Stimulated activated CD4-positive, alpha-beta T cell treated with anti-CD3 and anti-CD28 coated beads, Interleukin-2, amount 100 ng/mL, for 48 hours (primary cell): Measurements from ENCODE around the gene ZNF329.

ENCODE experiments used
- DNase-seq, 2 donors: peaks; one replicate each; pipeline ENCODE4 v3.0.0-alpha.2; 2020

The ZNF329 gene

DNA sequence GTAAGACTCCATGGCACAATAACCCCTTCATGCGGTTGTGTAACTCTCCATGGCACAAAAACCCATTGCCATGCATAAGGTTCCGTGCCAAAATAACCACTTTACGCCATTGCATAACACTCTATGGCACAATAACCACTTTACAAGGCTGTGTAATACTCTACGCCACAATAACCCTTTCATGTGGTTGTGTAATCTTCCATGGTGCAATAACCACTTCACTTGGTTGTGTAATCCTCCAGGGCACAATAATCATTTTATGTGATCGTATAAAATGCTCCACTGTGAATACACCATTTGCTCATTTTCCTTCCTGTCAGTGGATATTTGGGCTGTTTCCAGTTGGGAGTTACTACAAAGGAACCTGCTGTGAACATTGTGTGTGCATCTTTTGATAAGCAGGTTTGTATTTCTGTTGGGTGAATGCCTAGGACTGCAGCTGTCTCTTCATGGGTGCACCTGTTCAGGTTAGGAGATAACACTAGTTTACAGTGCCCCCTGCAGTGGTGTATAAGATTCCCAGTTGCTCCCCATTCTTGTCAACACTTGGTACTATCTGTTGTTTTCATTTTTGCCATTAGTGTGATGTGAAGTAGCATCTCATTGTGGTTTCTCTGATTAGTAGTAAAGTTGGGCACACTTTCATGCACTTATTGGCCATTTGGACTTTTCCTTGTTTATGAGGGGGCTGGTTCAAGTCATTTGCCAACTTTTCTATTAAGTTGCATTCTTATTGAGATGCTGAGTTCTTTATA, 31.4 kb downstream of the ZNF329 start:
- DNase-seq = no peak

DNA sequence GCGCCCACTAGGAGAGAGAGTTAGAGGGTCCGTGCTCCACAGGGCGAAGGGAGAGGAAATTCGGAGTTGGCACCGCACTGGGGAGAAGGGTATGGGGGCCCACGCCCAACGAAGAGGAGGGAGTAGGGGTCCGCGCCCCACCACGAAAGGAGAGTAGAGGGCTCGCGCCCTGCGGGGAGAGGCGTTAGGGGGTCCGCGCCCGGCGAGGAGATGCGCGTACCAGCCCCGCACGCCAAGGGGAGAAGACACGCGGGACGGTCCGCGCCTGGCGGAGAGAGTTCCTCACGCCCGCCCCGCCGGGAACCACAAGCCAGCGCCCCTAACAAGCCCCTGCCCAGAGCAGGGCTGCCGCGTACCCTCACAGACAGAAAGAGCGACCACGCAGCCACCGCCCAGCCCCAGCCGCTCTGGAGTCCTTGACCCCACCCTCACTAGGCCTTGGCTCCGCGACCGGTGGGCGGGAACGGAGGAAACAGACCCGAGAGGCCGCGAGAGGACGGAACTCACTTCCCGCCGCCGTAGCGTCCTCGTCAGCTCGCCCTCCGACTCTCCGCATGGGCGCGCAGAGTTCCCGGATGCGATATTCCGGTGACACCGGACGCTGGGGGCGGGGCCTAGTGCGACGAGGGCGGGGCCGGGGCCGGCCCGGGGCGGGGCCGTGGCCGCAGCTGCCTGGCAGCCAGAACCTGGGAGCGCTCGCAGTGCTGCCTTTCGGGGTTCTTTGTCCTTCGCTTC, 32.6 kb downstream of the ZNF329 start:
- no peak for DNase-seq

DNA sequence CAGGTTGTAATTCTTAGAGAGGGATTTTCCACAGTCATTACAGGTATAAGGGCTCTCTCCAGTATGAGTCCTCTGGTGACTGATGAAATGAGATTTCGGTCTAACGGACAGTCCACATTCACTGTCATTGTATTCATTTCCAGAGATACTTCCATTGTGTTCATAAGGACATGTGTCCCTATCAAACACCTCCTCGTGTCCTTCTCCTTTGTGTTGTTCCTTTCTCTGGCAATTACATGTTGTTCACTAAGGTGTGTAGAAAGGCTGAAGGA, 42.1 kb downstream of the ZNF329 start:
- no peak for DNase-seq

DNA sequence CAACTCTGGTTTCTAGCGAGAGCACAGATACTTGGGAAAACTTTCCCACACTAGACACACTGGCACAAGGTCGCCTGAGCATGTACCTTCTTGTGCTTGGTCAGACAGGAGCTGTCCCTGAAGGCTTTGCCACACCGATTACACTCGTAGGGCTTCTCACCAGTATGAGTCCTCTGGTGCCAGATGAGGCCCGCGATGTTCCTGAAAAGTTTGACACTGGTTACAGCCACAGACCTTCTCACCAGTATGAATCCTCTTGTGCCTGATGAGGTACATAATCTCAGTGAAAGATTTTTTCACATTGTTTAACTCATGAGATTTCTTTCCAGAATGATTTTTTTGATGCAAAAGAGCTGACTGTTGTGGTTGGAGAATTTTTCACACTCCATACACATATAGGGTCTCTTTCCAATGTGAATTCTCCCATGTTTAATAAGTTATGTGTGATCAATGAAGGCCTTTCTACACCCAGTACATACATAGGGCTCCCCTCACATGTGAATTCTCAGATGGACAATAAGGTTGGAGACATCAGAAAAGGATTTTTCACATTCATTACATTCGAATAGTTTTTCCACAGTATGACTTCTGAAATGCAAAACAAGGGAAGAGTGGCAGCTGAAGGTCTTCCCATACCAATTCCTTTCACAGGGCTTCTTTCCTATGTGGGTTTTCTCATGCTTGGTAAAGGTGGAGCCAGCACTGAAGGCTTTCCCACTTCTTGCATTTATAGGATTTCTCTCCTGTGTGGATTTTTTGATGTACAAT, 42.6 kb downstream of the ZNF329 start:
- DNase-seq = no peak

DNA sequence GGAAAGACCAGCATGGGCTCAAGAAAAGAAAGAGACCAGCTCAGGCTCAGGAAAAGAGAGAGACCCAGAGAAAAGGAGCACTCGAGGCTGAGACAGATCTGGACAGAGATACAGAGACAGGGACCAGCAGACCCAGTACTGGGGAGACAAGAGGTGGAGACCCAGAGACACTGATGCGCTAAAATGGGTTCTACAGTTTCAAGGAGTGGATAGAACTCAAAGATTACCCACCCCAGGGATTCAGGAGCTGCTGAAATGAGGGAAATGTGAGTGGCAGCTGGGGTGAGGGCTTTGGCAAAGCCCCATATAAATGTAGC, 51.9 kb downstream of the ZNF329 start:
- no peak for DNase-seq

DNA sequence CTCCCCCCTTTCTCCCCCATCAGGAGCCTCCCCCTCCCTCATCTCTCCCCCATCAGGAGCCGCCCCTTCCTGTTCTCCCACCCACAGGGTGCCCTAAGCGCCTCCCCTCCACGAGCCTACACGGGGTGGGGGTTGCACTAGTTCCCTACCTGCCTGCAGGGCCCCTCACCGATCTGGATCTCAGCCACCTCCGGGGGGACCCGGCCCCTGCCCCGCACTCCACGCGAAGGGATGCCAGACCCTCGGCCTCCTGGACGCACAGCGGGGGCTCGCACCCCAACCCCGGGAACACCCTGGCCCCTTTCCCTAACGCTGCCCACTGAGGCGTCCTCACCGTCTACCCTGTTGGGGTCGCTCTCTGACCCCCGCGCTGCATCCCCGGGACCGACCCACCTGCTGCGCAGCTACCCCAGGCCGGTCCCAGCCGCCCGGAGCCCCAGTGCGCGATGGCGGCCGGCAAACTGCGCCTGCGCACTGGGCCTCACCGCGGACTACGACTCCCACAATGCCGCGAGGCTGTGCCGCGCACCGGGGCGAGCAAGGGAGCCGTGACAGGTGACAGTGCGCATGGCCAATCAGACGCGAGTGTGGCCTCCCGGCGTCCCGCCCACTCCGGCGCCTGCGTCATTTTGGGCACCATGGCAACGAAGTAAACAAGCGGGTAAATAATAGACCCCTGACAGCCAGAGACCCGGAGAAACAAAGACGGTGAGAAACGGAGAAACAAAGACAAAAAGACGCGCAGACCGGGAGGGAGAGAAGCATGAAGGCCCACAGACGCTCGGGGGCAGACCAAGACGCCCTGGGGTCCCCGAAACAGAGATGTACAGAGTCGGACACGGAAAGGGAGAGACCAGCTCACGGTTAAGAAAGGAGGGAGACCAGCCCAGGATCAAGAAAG, 52.6 kb downstream of the ZNF329 start, which contains the start of gene ZSCAN18:
ZSCAN18 (minus strand) TSS at position 451 of the 901 bp plus-strand sequence. CDS start 7,964 bp downstream, outside the sequence.
- peak; percentile 89 to 92 for DNase-seq

DNA sequence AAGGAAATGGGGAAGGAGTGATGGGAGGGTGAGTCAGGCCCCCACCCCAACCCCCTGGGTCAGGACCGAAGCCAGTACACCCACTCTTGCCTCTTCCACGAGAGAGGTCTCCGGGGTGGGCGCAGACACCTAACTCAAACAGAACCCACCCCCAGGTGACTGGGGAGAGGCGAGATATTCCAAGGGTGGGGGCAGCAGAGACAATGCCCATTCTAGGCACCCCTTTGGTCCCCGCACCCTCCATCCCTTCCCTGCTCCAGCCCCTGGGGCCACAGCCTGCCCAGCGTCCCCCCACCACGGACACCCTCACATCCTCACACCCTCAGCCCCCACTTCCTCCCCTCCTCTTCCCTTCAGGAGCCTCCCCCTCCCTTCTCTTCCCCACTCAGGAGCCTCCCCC, 53.2 kb downstream of the ZNF329 start:
- no peak for DNase-seq

DNA sequence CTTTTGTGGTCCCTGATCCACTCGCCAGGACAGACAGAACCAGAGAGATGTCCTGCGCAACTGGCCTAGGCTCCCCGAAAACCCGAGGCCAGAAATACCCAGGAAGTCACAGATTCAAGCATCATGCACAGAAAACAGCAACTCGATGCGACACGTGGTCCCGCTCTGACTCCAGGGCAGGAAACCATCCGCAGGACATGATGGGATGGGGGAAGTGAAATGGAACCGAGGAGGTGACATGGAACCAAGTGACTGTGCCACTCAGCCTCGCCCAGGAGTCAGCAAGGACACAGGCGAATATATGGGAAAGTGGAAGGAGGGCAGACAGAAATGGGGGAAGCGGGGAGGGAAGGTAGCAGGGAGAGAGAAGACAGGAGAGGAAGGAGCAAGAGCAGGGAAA, 53.7 kb downstream of the ZNF329 start:
- no peak for DNase-seq

DNA sequence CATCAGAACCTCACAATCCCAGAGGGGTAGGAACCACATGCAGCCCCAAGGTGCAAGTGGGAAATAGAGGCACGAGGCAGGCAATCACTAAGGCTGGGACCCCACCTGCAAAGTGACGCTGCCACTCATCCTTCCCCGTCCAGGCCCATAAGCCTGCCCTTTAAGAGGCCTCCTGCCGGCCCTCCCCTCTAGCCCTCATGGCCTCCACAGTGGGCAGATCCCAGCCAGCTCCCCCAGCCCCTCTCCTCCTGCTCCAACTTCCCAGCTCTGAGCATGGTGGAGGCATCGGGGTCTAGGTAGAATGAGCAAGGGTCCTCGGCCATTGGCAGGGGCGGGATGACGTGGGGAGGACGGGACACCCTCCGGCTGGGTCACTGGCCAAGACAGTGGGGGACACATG, 55.3 kb downstream of the ZNF329 start:
- DNase-seq = no peak

DNA sequence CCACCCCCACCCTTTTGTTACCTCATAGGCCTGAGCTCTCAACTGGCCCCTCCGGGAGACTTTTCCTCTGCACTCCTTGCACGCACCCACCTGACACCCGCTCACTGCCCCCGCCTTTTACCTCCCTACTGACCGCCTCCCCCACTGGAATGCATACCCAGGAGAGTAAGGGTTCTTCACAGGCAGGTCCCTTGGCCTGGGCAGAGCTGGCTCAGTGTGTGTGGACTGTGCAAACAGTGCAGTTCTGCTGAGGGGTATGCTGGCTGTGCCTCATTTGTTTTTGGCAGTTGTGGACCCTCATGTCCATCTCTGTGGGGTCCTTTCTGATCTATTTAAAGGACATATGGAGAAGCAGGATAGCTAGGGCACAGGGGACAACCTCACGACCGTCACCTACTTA, 57.5 kb downstream of the ZNF329 start:
- DNase-seq = no peak

DNA sequence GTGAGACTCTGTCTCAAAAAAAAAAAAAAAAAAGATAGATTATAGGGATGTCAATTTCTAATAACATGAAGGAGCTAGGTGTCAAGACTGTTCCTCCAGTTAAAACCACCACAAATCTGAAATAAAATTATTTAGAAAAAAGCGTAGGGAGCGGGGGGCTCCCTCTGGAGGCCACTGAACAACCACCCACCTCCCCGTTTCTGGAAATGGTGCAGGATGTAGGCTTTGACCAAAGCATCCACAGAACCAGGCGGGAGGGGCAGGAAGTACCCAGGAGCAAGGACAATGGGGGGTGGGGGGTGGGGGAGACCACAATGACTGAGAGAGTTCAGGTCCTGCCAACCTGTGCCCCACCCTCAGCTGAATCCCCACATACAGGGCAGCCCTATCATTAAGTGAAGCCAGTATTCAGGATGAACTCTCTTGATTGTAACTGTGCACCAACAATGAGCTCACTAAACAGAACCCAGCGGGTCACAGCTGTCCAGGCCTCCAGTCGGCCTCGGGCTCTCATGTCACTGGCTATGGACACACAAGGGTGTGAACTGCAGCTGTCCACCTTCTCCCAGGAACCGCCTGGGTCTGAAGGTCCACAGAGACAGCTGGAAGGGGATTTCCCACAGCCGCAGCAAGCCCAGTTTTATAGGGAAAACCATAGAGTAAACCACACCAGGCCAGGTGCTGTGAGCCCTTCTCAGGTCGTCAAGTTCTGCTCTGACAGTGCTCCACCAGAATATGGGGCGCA, 59.2 kb downstream of the ZNF329 start:
- DNase-seq = no peak

DNA sequence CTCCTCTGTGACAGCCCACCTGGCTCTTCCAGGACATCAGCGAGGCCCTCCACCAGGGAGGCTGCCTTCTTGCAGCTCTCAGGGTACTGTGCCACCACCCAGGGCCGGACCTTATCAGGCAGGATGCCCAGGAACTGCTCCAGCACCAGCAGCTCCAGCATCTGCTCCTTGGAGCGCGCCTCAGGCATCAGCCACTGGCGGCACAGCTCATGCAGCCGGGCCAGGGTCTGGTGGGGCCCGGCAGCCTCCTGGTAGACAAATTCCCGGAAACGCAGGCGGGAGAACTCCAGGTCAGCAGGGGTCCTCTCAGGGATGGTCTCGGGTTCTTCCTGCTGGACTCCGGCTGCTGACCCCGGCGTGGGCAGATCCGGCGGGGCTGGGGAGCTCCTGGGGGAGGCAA, 60.7 kb downstream of the ZNF329 start:
- no peak for DNase-seq

DNA sequence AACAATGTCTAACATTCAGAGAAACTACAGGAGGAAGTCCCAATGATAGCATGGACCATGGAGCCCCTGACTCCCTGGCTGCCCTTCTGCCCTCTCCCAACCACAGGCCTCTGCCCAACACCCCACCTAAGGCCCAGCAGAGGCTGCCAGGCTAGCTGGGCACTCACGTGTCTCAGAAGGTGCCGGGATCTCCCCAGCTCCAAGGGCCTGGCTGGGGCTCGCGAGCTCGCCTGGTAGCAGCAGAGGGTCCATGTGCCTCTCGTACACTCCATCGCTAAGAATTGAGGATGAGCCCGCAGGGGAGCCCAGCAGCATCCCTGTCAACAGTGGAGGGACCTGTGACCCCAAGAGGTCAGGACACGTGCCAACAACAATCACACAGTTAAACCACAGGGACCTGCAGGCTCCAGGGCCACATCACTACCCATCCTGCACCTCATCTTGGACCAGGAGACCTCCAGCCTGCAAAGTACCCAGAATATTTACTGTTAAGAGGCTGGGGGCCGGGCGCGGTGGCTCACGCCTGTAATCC, 62.0 kb downstream of the ZNF329 start:
- no peak for DNase-seq

DNA sequence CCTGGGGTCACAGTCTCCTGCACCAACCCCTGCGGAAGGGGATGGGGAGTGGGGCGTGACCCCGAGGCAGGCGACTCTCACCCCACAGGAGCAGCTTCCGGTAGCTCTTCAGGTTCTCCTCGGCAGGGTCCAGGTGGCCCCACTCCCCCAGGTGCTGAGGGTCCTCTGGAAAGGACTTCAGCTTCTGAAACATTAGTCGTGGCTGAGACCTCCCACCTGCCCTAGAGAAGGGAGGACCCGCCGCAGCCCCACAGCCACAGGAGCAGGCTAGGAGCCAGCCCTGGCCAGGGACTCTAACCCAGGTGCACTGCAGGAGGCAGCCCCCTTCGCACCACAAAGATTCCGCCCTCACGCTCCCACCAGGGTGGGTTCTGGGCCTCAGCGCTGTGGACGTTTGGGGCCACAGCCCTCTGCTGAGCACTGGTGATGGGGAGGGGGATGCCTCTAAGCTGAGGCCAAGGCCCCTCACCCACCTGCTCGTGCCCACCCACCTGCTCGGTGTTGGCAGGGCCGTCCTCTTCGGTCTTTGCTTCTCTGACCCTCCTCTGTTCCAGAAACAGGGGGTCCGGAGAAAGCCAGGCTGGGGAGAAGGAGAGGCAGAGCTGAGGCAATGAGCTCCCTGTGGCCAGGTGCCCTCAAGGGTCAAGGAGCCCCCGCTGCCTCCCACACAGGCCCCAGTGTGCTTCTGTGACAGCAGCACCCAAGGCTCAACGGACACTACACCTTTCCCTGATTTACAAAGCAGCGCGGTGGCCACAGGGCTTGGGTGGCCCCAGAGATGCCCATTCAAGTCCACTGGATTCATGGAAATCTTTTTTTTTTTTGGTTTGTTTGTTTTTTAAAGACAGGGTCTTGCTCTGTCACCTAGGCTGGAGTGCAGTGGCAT, 63.5 kb downstream of the ZNF329 start:
- DNase-seq = no peak

DNA sequence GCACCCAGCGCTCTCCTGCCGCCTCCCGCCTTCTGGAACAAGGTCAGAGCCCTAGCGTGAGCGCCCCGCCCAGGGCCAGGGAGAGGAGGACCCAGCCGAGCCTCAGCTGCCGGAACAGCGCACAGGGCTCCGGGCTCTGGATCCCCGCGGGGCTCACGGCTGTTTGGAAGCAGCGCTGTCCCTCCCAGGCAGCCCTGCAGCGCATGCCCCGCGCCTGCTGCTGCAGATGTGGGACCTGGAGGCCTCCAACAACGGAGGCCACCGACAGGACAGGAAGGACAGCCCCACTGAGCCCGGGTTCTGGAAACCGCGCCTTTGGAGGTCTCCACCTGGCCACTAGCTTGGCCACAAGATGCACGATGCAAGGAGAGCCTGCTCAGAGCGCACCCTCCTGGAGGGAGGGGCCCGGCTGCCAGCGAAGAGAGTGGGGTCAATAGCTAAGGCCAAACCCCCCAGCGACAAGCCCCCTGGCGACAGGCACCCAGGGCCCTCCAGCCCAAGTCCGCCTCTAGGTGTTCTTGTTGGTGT, 65.2 kb downstream of the ZNF329 start:
- DNase-seq = no peak

DNA sequence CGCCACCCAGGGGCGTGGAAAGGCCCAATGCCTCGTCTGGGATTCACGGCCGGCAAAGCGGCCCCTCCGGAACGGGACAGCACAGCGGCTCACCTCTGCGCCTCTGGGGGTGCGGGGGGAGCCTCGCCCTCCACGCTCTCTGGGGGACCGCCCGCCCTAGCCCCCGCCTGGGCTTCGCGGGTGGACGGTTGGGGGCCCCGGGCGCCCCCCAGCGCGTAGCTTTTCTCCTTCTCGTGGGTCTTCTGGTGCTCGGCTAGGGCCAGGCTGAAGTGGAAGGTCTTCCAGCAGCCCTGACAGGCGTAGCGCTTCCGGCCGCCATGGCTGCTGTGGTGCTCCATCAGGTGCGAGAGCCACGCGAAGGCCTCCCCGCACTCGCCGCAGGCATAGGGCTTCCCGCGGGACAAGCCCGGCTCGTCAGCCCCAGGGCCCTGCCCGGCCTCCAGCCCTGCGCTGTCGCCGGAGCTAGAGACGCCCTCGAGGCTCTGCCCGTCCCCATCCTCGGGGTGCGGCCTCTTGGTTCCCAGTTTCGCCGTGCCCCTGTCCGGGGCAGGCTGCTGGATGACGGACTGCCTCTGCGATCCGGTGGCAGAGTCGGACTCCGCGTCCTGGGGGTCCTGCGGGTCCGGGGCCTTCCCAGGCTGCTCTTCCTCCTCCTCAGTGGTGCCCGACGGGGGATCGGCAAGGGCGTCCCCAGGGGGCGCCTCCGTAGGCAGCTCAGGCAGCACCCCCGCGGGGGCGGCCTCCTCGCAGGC, 65.8 kb downstream of the ZNF329 start:
- DNase-seq = no peak

DNA sequence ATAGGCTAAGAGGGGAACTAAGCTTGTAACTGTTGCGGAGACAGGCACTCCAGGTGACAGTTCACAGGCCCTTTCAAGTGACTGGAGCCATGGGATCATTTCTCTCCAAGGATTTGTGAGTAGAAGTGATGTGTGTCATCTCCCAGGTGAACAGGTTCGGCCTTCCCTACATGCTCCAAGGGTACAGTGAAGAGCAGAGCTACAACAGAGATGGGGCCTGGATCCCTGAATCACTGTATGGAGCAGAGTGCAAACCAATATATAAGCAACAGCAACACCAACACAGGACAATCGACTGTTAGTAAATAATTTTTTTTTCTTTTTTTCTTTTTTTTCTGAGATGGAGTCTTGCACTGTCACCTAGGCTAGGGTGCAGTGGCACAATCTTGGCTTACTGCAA, 67.6 kb downstream of the ZNF329 start:
- no peak for DNase-seq

DNA sequence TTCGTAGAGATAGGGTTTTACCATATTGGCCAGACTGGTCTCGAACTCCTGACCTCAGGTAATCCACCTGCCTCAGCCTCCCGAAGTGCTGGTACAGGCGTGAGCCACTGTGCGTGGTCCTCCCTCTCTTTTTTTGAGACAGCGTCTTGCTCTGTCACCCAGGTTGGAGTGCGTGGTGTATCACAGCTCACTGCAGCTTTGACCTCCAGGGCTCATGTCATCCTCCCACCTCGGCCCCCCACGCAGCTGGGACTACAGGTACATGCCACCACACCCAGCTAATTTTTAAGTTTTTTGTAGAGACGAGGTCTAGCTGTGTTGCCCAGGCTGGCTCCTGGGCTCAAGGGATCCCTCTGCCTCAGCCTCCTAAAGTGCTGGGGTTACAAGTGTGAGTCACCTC, 70.8 kb downstream of the ZNF329 start:
- DNase-seq = no peak
